K562 (cell line): ENCODE measurements around the gene GPATCH4. TPM values are rescaled to one million over a fixed set of nuclear protein-coding genes. Genes with fewer than 3 reads are reported as not detected.

ENCODE experiments used
- ATAC-seq: fragments of 200-7000 bp; cut with Tn5 transposase; 3 replicates; pipeline ENCODE4 v1.9.1; 2020; ENCODE audit warnings: moderate library complexity
- BruUV-seq: library from RNA; stranded (reverse); fragments of 400-500 nt; replicated peaks from 2 replicates; lab custom pipeline; 2021; lab: Mats Ljungman, UMichigan
- CTCF ChIA-PET: fragments of 300-600 bp; formaldehyde crosslinking; extraction: SDS; loops from one replicate; lab custom pipeline; 2021; ENCODE audit warnings: low intra/inter-chr PET ratio; lab: Yijun Ruan, JAX
- POLR2A ChIA-PET: fragments of 300-600, 350-650 bp; sonication (Branson Sonifier 250); formaldehyde crosslinking; extraction: SDS; loops from one replicate; lab custom pipeline; 2021; ENCODE audit warnings: antibody characterized with exemption, inconsistent platforms; lab: Yijun Ruan, JAX
- DNase-seq, 4 experiments: peaks; one replicate each; pipeline versions ENCODE4 v3.0.0 to v3.0.0-alpha.2; 2011 to 2018; ENCODE audit warnings: low spot score in 3 of 4, mixed read lengths in 3 of 4; ENCODE audit errors: extremely low read depth in 1 of 4
- FAIRE-seq: peaks from 2 replicates; lab custom pipeline; 2011; peaks lifted over from hg19 to GRCh38; lab: Jason Lieb, UNC
- H2AFZ ChIP-seq: 2 replicates; pipeline ENCODE4 v1.6.0; 2011; ENCODE audit warnings: low read depth, low read length, control low read depth, inconsistent platforms
- H3K27ac ChIP-seq: fragments of 200-600 bp; 3 replicates; pipeline ENCODE4 v1.8.0; 2011; ENCODE audit warnings: low read depth, mild to moderate bottlenecking, control low read depth, inconsistent platforms, low read length, moderate library complexity, mixed read lengths; ENCODE audit errors: extremely low read depth
- H3K27me3 ChIP-seq, 2 experiments: fragments of 300-600 bp in 1 of 2; 2 replicates in 1 of 2; 3 replicates in 1 of 2; pipeline versions ENCODE4 v1.6.0 to v1.8.0; 2011; ENCODE audit warnings: inconsistent platforms in 2 of 2, low read length in 2 of 2, mild to moderate bottlenecking in 1 of 2, mixed read lengths in 1 of 2, moderate library complexity in 1 of 2; ENCODE audit not compliant: control insufficient read depth in 2 of 2, insufficient read depth in 2 of 2
- H3K36me3 ChIP-seq: fragments of 300-600 bp; 3 replicates; pipeline ENCODE4 v1.8.0; 2011; ENCODE audit warnings: mild to moderate bottlenecking, low read length, inconsistent platforms; ENCODE audit not compliant: control insufficient read depth, insufficient read depth
- H3K4me1 ChIP-seq, 2 experiments: fragments of 200-600 bp in 1 of 2; replicated peaks in 1 of 2; 2 replicates in 1 of 2; 3 replicates in 1 of 2; pipeline versions ENCODE4 v1.5.1 to v1.8.0; 2011; ENCODE audit warnings: inconsistent platforms in 2 of 2, low read length in 2 of 2, mild to moderate bottlenecking in 1 of 2, mixed read lengths in 1 of 2, moderate library complexity in 1 of 2; ENCODE audit not compliant: control insufficient read depth in 2 of 2, insufficient read depth in 2 of 2
- H3K4me2 ChIP-seq: 2 replicates; pipeline ENCODE4 v1.6.1; 2011; ENCODE audit warnings: low read length, control low read depth, inconsistent platforms, mixed read lengths; ENCODE audit not compliant: insufficient read depth
- H3K4me3 ChIP-seq: fragments of 200-600 bp; sonication (generic), shearing (Covaris generic); 2 replicates; pipeline ENCODE4 v1.5.1; 2016; ENCODE audit warnings: control low read depth, inconsistent platforms
- H3K79me2 ChIP-seq: fragments of 200-600 bp; 3 replicates; pipeline ENCODE4 v1.8.0; 2011; ENCODE audit warnings: low read length, inconsistent platforms; ENCODE audit not compliant: control insufficient read depth, insufficient read depth
- H3K9ac ChIP-seq, 2 experiments: 2 replicates each; pipeline versions ENCODE4 v1.6.0 to v1.6.1; 2011; ENCODE audit warnings: low read depth in 2 of 2, low read length in 2 of 2, control low read depth in 1 of 2, inconsistent platforms in 1 of 2, mild to moderate bottlenecking in 1 of 2, mixed read lengths in 1 of 2; ENCODE audit not compliant: insufficient read depth in 1 of 2
- H3K9me1 ChIP-seq: one replicate; pipeline ENCODE4 v1.6.0; 2011; ENCODE audit warnings: inconsistent platforms, mild to moderate bottlenecking, low read length, moderate library complexity; ENCODE audit not compliant: control insufficient read depth, insufficient read depth
- H3K9me3 ChIP-seq: replicated peaks from 2 replicates; pipeline ENCODE4 v1.5.1; 2011; ENCODE audit warnings: low read depth, low read length, inconsistent platforms; ENCODE audit not compliant: control insufficient read depth, insufficient read depth
- H4K20me1 ChIP-seq: replicated peaks from 2 replicates; pipeline ENCODE4 v1.6.1; 2011; ENCODE audit warnings: low read length, inconsistent platforms, mixed read lengths; ENCODE audit not compliant: control insufficient read depth, insufficient read depth
- CTCF ChIP-seq, 3 experiments: IDR thresholded peaks in 2 of 3; conservative IDR thresholded peaks in 1 of 3; 2 replicates each; pipeline ENCODE4 v1.5.1; 2011 to 2012; ENCODE audit warnings: low read length in 3 of 3, mild to moderate bottlenecking in 3 of 3, control low read depth in 2 of 3, improper control_type of control experiment in 1 of 3, inconsistent platforms in 1 of 3, low read depth in 1 of 3, mixed read lengths in 1 of 3, moderate library complexity in 1 of 3; ENCODE audit not compliant: insufficient read depth in 2 of 3
- ESRRB ChIP-seq: fragments of 250-450 bp; sonication (Bioruptor Pico); IDR thresholded peaks from 2 replicates; pipeline ENCODE4 v1.5.0; 2020; ENCODE audit warnings: mild to moderate bottlenecking, moderate library complexity, borderline replicate concordance
- NKRF ChIP-seq: fragments of 450-650 bp; IDR thresholded peaks from 2 replicates; pipeline ENCODE4 v1.6.1; 2016; ENCODE audit warnings: borderline replicate concordance
- SIX5 ChIP-seq, 2 experiments: IDR thresholded peaks; 2 replicates each; pipeline ENCODE4 v1.6.1; 2011; ENCODE audit warnings: low read length in 2 of 2, borderline replicate concordance in 1 of 2, low read depth in 1 of 2, mild to moderate bottlenecking in 1 of 2, moderate library complexity in 1 of 2; ENCODE audit not compliant: insufficient read depth in 1 of 2
- ZNF507 ChIP-seq: conservative IDR thresholded peaks from 2 replicates; pipeline ENCODE4 v1.6.1; 2017; ENCODE audit warnings: missing genetic modification characterization, missing compliant biosample characterization
- WGBS: fragments of 100-300 bp; shearing (Covaris generic); methylation state at CpG from one replicate; pipeline ENCODE4 v1.1.6; 2016; ENCODE audit warnings: low coverage, mixed read lengths; ENCODE audit not compliant: insufficient coverage; ENCODE audit errors: missing lambda C conversion rate; 5-methylcytosine and 5-hydroxymethylcytosine counted together
- in situ Hi-C: fragments of 300-500 bp; cut with MboI; formaldehyde crosslinking; loops from 4 replicates; pipeline ENCODE4 v1.15.0; 2018; ENCODE audit warnings: inconsistent platforms, mixed read lengths
- intact Hi-C: fragments of 100-400 bp; cut with micrococcal nuclease; formaldehyde crosslinking; loops from 2 replicates; pipeline ENCODE4 v1.14.2; 2022
- polyA plus RNA-seq, 8 experiments: library from polyadenylated mRNA; depleted of rRNA in 4 of 8; stranded (reverse) in 5 of 8; unstranded in 3 of 8; fragments of >200 nt; fragmentation: Nextera tagmentation in 2 of 8; fragmentation: Illumina TruSeq in 1 of 8; extraction: Ambion mirVana in 2 of 8; extraction: Trizol in 1 of 8; gene quantifications; 2 replicates each; pipeline versions ENCODE4 v1.2.1 to v1.2.3, GENCODE V29; 2011 to 2014; ENCODE audit warnings: inconsistent platforms in 1 of 8, missing spikeins in 1 of 8
- total RNA-seq, 7 experiments: library from RNA; depleted of rRNA in 6 of 7; stranded (reverse); fragments of >200 nt in 6 of 7; fragmentation: Illumina TruSeq in 2 of 7; extraction: Trizol in 2 of 7; gene quantifications; 2 replicates each; pipeline versions ENCODE4 v1.2.1 to v1.2.3, GENCODE V29; 2011 to 2021; ENCODE audit warnings: low replicate concordance in 1 of 7
- TF ChIP-seq, protein P1 (sequence below), 2 experiments: fragments of 450-650 bp; IDR thresholded peaks; 2 replicates each; pipeline ENCODE4 v1.6.1; 2016; ENCODE audit warnings: mild to moderate bottlenecking in 2 of 2, borderline replicate concordance in 1 of 2, low read depth in 1 of 2, moderate library complexity in 1 of 2

The GPATCH4 gene
- total and polyA plus RNA-seq, 9 of the 15 experiments (the other 6 are each of a cell fraction or from before 2014, with no cell fraction given) = 43.7 to 105 (median 76.5) TPM

GRCh38 chr1:156577550-156577949, 23.7 kb downstream of the GPATCH4 start:
- CTCF ChIA-PET = no interaction called here
- Histone ChIP-seq H3K27me3 (no peaks in the 10 kb centered on the region), H2AFZ (peak overlapping the region; percentile 26; the same call in 1 of the 2 replicates), H3K79me2 (no peaks in the 10 kb centered on the region), H3K9me1 (peaks cover 5% of the 10 kb centered on the region), H3K4me3 (no peak overlapping the region), H3K4me1 (peaks cover 7 to 8% of the 10 kb centered on the region in 2 experiments; a peak in 4 of 5 replicates), H4K20me1 (no peaks in the 10 kb centered on the region), H3K27ac (no peak overlapping the region), H3K36me3 (no peaks in the 10 kb centered on the region), H3K9ac (no peak overlapping the region), H3K9me3 (no peaks in the 10 kb centered on the region), H3K4me2 (no peak overlapping the region)
- WGBS = 72% methylated on average over 3 of the region's 3 CpGs
- POLR2A ChIA-PET = interaction anchor here (1.3 kb wide), 1 partner anchor 28 kb away, joined by 3 read pairs; no protein-coding TSS in a partner anchor
- no TSS peak for BruUV-seq
- FAIRE-seq (no peak), ATAC-seq (no peak), DNase-seq (no peak)
- in situ Hi-C loops = no loop called here
- intact Hi-C loops = no loop called here
- TF ChIP-seq CTCF (IDR thresholded peaks at IDR 0.05 in 2 of 3, conservative IDR thresholded peaks at IDR 0.05 in 1 of 3; ENCODE audit: insufficient read depth in 2 of 3, low read depth in 1 of 3, low read length in 3 of 3) (no peak), ESRRB (CRISPR knock-in tag) (no peak), NKRF (no peak), ZNF507 (tag) (no peak), SIX5 (IDR thresholded peaks at IDR 0.05; ENCODE audit: borderline replicate concordance in 1 of 2, insufficient read depth in 1 of 2, low read depth in 1 of 2, low read length in 2 of 2) (no peak)
- TF ChIP-seq, protein P1, sequence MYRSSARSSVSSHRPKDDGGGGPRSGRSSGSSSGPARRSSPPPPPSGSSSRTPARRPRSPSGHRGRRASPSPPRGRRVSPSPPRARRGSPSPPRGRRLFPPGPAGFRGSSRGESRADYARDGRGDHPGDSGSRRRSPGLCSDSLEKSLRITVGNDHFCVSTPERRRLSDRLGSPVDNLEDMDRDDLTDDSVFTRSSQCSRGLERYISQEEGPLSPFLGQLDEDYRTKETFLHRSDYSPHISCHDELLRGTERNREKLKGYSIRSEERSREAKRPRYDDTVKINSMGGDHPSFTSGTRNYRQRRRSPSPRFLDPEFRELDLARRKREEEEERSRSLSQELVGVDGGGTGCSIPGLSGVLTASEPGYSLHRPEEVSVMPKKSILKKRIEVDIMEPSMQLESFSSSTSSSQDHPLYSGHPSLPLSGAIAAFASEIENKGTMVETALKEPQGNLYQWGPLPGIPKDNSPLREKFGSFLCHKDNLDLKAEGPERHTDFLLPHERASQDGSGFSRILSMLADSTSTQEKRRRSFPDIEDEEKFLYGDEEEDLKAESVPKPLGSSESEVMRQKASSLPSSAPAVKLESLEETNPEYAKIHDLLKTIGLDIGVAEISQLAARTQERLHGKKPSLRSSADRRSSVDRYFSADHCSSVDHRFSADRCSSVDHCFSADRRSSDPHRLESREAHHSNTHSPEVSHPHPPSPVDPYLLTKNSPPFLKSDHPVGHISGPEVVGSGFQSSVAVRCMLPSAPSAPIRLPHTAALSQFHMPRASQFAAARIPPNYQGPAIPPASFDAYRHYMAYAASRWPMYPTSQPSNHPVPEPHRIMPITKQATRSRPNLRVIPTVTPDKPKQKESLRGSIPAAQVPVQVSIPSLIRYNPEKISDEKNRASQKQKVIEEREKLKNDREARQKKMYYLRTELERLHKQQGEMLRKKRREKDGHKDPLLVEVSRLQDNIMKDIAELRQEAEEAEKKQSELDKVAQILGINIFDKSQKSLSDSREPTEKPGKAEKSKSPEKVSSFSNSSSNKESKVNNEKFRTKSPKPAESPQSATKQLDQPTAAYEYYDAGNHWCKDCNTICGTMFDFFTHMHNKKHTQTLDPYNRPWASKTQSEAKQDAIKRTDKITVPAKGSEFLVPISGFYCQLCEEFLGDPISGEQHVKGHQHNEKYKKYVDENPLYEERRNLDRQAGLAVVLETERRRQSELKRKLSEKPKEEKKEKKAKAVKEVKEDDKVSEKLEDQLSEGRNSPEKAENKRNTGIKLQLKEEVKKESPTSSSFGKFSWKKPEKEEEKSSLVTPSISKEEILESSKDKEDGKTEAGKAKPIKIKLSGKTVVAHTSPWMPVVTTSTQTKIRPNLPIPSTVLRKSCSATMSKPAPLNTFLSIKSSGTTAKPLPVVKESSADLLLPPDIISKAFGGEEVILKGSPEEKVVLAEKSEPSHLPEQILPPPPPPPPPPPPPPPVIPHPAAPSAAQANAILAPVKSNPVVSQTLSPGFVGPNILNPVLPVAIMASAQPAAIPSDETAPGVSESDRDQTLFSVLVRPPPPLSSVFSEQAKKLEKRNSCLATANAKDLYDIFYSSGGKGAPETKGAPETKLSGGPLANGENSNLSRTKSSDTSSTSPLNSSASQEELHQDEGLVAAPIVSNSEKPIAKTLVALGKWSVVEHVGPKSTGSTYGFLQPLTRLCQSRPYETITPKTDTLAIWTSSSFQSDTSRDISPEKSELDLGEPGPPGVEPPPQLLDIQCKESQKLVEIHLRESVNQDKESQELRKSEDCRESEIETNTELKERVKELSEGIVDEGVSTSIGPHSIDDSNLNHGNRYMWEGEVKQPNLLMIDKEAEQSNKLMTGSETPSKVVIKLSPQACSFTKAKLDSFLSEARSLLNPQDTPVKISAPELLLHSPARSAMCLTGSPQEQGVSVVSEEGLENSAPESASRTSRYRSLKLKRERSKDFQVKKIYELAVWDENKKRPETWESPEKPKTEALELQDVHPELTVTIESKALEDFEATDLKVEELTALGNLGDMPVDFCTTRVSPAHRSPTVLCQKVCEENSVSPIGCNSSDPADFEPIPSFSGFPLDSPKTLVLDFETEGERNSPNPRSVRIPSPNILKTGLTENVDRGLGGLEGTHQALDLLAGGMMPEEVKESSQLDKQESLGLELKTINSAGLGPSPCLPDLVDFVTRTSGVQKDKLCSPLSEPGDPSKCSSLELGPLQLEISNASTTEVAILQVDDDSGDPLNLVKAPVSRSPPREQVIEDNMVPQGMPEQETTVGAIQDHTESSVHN (IDR thresholded peaks at IDR 0.05; ENCODE audit: borderline replicate concordance in 1 of 2, low read depth in 1 of 2) = no peak
